ENCODE data around the gene FXYD7. TPM values are rescaled to one million over a fixed set of nuclear protein-coding genes. Genes with fewer than 3 reads are reported as not detected.
"Not testable (repeated sequence)": the region's sequence is repeated elsewhere in the genome, so short reads cannot be mapped to it uniquely, and the experiment has no call there.

Gene FXYD7
- total RNA-seq, 1 experiment from 2014 or later = not detected

DNA sequence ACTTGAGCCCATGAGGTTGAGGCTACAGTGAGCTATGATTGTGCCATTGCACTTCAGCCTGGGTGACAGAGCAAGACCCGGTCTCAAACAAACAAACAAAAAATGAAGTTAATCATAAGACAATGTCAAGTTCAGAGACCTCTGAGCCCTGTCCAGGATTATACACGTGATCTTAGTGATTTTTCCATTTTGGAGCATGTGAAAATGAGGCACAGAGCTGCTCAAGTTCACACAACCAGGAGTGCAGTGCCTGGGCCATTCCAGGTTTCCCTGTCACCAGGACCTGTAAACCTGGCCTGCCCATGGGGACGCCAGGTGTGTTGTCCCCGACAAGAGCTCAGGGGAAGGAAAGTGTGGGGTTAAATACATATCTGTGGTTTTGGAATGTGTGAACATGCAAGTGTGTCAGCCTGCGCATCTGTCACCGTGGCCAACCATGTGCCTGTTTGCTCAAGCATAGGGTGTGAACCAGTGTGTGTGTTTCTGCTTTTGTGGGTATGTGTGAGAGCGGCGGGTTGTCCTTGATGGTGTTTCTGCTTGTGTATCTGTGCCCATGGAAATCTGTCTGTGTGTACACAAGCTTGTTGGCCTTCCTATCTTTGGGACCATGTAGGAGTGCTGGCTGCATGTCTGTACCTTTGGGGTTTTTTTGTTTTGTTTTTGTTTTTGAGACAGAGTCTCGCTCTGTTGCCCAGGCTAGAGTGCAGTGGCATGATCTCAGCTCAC lies 5.9 kb upstream of the FXYD7 start:
- in situ Hi-C loops (cut with HindIII; ENCODE audit: low pct_unique_long_range_greater_than_20kb, low sequenced_read_pairs) = no loop called here
- no peak for DNase-seq (ENCODE audit: low read depth, low spot score)

DNA sequence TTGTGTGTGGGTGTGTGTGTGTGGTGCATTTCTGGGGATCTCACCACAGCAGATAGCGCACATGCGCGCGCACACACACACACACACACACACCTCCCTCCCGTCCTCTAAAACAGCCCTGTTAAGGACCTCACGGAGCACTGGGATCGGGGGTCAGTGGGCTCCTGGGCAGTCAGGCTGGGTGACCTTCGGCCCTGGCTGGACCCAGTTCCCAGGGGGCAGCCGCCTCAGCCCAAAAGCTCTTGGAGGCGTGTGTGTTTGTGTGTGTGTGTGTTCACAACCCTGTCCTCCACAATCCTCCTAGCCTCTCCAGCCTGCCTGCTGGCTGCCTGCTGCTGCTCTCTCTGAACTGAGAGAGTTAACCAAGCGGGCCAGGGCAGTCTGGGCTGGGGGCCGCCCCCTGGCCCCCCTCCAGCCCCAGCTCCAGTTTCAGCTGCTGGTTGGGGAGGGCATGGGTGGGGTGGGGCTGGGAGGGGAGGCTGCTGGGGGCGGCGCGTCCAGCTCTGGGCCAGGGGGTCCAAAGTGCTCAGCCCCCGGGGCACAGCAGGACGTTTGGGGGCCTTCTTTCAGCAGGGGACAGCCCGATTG lies 4.7 kb upstream of the FXYD7 start, which contains the start of gene FXYD1:
FXYD1 (plus strand) TSS at position 520 of the 588 bp plus-strand sequence. CDS start 1,256 bp downstream, outside the sequence.
- no peak for DNase-seq (ENCODE audit: low read depth, low spot score)
- in situ Hi-C loops (cut with HindIII; ENCODE audit: low pct_unique_long_range_greater_than_20kb, low sequenced_read_pairs) = no loop called here

DNA sequence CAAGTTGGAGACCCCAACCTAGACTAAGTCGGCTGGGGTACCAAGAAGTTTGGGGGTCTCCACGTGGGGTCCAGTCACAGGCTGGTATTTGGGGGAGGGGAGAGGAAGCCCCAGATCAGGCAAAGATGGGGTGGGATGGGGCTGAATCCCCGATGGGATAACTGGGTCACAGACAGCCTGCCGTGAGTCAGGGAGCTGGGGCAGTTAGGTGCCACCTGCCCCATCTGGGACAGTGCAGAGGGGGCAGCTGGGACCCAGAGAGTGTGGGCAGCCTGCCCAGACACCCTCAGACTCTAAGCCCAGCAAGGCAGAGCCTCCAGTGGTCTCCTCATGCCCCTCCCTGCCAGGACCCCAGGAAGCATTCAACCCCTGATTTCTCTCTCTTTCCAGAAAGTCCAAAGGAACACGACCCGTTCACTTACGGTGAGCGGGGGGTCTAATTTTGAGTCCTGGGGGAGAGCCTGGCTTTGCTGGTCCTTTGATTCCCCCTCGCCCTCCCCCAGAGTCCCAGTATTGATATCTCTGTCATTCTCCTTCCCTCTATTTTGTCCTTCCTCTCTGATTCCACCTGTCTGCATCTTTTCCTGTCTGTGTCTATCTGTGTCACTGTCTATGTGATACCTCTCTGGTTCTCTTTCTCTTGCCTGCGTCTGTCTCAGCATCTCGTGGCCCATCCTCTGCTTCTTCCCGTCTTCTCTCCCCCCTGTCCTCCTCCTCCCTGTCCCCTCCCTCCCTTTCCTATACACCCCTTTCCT lies 2.7 kb upstream of the FXYD7 start:
- DNase-seq (ENCODE audit: low read depth, low spot score) = no peak
- in situ Hi-C loops (cut with HindIII; ENCODE audit: low pct_unique_long_range_greater_than_20kb, low sequenced_read_pairs) = no loop called here

DNA sequence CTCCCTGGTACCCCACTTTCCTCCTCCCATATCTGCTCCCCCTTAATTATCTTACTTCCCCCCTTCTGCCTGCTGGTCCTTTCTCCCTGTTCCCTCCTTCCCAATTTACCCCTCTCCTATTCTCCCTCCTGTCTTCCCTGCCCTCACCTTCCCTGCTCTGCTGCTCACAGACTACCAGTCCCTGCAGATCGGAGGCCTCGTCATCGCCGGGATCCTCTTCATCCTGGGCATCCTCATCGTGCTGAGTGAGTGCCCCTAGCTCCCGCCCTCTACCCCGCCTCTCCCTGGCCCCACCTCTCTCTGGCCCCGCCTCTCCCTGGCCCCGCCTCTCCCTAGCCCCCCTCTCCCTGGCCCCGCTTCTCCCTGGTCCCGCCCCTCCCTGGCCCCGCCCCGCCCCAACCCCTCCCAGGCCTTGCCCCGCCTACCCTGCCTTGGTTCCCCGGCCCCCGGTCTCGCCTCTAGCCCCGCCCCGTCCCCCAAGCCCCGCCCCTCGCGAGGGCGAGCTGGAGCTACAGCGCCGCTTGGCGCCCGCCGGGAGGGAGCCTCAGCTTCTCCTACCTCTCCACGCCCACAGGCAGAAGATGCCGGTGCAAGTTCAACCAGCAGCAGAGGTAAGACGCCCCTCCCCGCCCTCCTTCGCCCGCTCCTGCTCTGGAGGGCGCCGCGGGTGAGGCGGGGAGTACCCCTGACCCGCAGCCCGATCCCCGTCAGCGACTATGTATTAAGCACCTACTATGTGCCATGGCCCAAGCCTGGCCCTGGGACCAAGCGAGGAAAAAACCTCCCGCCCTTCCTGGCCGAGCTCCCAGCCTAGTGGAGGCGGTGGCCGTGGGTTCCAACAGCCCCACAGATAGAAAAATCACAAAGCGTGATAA lies 1.9 kb upstream of the FXYD7 start:
- peak; percentile 89 for DNase-seq (ENCODE audit: low read depth, low spot score)
- in situ Hi-C loops (cut with HindIII; ENCODE audit: low pct_unique_long_range_greater_than_20kb, low sequenced_read_pairs) = no loop called here

DNA sequence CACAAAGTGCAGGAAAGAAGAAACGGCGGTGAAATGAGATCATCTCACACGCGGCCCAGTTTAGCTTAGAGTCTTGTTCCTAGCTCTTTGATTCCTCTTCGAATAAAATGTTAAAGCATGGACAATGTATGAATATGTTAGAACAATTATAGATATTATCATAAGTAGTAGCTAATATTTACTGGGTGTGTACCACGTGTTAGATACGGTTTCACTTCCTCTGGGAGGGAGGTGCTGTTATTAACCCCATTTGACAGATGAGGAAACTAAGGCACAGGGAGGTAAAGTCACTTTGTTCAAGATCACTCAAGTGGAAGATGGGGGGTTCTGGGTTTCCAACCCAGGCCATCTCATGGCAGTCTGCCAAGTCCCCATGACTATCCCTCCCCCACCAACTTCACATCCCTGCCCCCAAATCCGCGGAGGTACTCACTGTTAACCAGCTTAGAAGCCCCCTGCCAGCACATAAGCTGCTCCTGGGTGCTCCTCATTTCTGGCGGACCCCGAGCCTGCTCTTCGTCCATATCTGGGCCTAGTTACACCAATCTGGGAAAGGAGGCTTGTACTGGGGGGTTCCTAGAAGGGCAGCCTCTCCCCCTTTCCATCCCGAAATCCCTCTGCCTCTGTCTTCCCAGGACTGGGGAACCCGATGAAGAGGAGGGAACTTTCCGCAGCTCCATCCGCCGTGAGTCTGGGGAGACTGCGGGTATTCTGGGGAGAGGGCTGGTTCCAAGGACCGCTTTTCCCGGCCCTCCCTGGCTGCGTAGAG lies 1.0 kb upstream of the FXYD7 start:
- DNase-seq (ENCODE audit: low read depth, low spot score) = no peak
- in situ Hi-C loops (cut with HindIII; ENCODE audit: low pct_unique_long_range_greater_than_20kb, low sequenced_read_pairs) = no loop called here

DNA sequence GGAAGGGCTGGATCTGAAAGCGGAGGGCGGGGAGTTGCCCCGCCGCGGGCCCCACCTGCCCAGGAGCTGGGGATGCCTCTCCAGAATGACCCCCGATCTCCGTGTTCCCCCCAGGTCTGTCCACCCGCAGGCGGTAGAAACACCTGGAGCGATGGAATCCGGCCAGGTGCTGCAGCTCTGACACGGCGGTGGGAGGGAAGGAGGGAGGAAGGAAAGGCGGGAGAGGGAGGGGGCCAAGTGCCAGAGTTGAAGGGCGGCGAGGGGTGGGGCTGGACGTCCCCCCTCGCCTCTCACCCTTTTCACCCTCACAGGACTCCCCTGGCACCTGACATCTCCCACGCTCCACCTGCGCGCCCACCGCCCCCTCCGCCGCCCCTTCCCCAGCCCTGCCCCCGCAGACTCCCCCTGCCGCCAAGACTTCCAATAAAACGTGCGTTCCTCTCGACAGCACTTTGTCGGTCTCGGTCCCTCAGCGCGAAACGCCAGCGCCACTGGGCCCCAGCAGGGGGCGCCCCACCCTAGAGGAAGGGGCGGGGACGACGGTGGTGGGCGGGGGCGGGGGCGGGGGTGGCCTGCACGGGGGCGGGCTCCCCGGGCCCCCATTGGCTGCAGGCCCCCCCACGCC lies 337 bp upstream of the FXYD7 start:
- DNase-seq (ENCODE audit: low read depth, low spot score) = peak; percentile 54
- in situ Hi-C loops (cut with HindIII; ENCODE audit: low pct_unique_long_range_greater_than_20kb, low sequenced_read_pairs) = no loop called here

DNA sequence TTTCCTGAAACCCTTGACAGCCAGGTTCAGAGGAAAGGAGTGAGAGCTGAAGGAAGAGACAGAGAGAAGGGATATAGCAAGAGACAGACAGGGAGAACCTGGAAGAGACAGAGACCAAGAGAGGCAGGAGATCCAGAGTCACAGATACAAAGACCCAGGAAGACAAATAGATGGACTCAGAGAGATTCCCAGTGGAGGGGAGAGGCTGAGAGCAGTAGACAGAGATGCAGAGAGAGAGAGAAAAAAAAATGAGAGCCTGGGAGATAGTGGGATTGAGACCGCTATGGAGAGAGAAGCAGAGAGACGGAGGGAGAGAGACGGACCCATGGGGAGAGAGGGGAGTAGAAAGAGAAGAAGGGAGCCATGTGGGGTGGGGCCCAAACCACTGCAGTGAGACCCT lies 763 bp downstream of the FXYD7 start:
- DNase-seq (ENCODE audit: low read depth, low spot score) = no peak
- in situ Hi-C loops (cut with HindIII; ENCODE audit: low pct_unique_long_range_greater_than_20kb, low sequenced_read_pairs) = no loop called here

DNA sequence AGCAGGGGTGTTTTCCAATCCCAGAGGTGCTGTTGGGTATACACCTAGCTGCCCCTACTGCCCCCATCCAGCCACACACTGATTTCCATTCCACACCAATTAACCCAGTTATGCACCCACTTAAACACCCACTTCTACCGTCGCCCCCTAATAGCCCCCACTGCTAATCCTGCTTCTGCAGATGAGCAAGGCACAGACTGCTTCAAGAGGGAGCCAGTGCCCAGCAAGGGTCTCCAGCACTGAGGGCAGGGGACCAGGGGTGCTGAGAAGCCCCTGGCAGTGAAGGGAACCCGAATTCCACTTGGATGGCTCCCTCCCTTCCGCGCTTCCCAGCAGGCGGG lies 1.2 kb downstream of the FXYD7 start:
- in situ Hi-C loops (cut with HindIII; ENCODE audit: low pct_unique_long_range_greater_than_20kb, low sequenced_read_pairs) = no loop called here
- no peak for DNase-seq (ENCODE audit: low read depth, low spot score)

DNA sequence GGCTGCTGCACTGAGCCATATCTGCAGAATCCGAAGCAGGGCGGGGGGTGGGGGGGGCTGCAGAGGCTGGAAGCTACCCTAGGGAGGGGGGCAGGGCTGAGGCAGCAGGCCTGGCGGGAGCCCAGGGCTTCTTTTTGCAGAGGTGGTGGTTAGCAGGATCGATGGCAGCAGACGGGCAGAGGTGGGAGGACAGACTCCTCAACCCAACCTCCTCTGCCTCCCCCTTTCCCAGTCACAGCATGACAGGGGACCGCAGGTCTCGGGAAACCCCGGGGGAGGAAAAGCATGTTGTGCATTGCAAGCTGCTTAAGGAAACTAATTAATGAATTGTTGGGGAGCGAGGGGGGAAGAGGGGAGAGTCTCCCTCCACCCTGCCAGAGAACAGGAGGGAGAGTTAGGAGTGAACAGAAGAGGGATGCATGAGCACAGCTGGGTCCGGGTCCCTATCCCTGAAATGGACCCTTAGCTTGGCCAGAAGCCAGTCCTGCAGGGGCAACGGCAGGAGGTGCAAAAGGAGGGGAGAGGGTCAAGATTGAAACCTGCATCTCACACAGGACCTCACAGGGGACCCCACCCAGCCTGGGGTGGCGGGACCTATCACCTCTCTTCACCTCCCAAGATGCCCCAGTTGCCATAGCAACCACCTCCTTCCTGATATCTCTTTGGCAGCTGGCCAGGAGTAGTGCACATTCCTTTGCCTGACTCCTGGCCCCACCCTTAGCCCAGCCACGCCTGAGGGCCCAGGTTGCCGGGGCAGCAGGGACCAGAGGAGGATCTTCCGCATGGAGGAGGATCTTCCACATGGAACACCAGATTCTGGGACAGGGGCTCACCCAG lies 1.8 kb downstream of the FXYD7 start:
- DNase-seq (ENCODE audit: low read depth, low spot score) = peak; percentile 40
- in situ Hi-C loops (cut with HindIII; ENCODE audit: low pct_unique_long_range_greater_than_20kb, low sequenced_read_pairs) = no loop called here

DNA sequence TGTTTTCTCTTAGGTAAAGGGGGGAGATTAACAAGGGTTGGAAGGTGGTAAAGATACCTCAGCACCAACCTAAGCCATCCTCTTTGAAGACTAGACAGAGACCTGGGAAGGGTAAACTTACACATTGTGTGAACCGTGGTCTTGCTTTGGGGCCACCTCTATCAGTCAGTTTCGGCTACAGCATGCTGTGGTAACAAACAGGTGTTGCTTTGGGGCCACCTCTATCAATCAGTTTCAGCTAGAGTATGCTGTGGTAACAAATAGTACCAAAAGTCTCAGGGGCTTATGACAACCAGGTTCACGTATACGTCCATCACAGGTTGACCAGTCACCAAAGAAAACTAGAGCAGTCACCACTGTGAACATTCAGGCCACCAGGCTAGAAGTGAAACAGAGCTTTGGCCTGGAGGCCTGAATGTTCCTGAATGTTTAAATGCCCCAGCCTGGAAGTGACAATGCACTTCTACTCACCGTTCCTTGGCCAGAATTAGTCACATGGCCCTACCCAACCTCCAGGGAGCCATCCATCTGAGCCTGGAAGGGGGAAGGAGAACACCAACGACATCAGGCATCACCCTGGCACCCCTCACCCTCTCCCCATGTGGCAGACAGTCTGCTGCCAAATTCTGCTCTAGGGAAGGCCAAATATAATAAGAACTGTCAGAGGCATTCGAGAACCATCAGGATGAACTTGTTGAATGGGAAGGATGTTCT lies 3.8 kb downstream of the FXYD7 start:
- in situ Hi-C loops (cut with HindIII; ENCODE audit: low pct_unique_long_range_greater_than_20kb, low sequenced_read_pairs) = no loop called here
- no peak for DNase-seq (ENCODE audit: low read depth, low spot score)

DNA sequence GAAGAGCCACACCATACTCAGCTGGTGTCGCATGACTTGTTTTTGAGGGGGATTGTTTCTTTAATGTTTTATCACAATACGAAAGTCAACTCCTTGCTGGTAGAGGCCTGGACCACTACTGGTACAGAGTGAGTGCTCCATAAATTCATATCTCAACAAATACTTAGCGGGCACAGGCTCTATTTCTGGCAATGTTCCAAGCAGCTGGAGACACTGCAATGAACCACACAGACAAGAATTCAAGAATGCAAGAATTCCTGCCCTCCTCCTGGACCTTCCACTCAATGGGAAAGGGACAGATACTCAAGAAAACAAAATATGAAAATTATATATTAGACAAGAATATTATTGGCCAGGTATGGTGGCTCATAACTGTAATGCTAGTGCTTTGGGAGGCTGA lies 6.4 kb downstream of the FXYD7 start:
- in situ Hi-C loops (cut with HindIII; ENCODE audit: low pct_unique_long_range_greater_than_20kb, low sequenced_read_pairs) = no loop called here
- no peak for DNase-seq (ENCODE audit: low read depth, low spot score)

DNA sequence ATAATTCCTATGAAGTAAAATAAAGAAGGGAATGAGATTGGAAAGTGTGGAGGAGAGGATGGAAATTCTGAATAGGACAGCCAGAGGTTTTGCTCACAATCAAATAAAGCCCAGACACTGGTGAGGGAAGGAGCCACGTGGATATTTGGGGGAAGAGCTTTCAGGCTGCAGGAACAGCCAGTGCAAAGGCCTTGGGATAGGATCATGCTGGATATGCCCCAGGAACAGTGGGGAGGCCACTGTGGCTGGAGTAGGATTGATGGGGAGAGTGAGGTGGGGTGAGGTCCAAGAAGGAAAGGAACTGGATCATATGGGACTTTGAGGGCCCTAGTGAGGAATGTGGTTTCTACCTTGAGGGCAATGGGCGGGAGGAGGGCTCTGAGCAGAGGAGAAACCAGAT lies 7.4 kb downstream of the FXYD7 start:
- no peak for DNase-seq (ENCODE audit: low read depth, low spot score)
- in situ Hi-C loops (cut with HindIII; ENCODE audit: low pct_unique_long_range_greater_than_20kb, low sequenced_read_pairs) = no loop called here

DNA sequence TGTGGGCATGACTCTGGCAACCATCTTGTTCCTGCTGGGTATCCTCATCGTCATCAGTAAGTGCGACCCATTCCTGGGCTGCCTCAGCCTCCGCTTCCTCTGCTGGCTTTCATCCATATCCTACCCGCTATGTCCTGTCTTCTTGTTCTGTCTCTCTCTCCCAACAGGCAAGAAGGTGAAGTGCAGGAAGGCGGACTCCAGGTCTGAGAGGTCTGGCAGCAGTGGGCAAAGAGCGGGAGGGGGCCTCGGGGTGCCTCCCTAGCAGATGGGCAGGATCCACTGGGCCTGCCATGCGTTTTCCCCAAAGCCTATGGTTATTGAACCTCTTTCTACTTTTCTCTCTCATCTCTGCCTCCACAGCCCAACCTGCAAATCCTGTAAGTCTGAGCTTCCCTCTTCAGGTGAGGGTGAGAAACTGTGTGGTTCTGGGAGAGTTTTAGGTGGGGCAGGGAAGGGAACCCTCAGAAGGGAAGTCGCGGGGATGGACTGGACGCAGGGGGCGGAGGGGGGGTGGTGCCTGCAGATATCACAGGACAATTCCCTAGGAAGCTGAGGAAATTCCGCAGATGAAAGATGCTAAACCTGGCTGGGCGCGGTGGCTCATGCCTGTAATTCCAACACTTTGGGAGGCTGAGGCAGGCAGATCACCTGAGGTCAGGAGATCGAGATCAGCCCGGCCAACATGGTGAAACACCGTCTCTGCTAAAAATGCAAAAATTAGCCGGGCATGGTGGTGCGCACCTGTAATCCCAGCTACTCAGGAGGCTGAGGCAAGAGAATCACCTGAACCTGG lies 8.4 kb downstream of the FXYD7 start:
- in situ Hi-C loops (cut with HindIII; ENCODE audit: low pct_unique_long_range_greater_than_20kb, low sequenced_read_pairs) = no loop called here
- no peak for DNase-seq (ENCODE audit: low read depth, low spot score)

DNA sequence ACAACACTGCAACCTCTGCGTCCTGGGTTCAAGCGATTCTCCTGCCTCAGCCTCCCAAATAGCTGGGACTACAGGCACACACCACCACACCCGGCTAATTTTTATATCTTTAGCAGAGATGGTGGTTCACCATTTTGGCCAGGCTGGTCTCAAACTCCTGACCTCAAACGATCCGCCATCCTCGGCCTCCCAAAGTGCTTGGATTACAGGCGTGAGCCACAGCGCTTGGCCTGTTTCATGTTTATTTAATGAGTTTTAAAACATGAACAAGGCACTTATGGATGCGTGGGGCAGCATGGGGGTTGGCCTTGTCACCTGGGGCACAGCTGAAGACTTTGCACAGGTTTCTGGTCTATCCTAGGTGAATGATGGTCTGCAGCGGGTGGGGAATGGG lies 10.1 kb downstream of the FXYD7 start:
- DNase-seq (ENCODE audit: low read depth, low spot score); in situ Hi-C loops (cut with HindIII; ENCODE audit: low pct_unique_long_range_greater_than_20kb, low sequenced_read_pairs): not testable (repeated sequence)

All from SK-MEL-5 (cell line).